Right lobe of liver (tissue), 4 donors: ENCODE data around the gene BAIAP2.

Source experiments
- CTCF ChIP-seq, 4 donors: fragments of 200-600 bp in 3 of 4; fragments of 450-650 bp in 1 of 4; IDR thresholded peaks; one replicate each; pipeline versions ENCODE4 v1.5.1 to v1.8.0; 2016 to 2022; ENCODE audit warnings: antibody characterized with exemption in 4 of 4, mild to moderate bottlenecking in 2 of 4
- POLR2A ChIP-seq: fragments of 450-650 bp; IDR thresholded peaks from one replicate; pipeline ENCODE4 v1.6.1; 2017; ENCODE audit warnings: antibody characterized with exemption, mild to moderate bottlenecking
- donor health status: DM: no; HTN: no; CAD: no.
- donor health status: DM: no; HTN: no; CAD: no.
- donor health status: DM: no; HTN: yes; CAD: no.

DNA sequence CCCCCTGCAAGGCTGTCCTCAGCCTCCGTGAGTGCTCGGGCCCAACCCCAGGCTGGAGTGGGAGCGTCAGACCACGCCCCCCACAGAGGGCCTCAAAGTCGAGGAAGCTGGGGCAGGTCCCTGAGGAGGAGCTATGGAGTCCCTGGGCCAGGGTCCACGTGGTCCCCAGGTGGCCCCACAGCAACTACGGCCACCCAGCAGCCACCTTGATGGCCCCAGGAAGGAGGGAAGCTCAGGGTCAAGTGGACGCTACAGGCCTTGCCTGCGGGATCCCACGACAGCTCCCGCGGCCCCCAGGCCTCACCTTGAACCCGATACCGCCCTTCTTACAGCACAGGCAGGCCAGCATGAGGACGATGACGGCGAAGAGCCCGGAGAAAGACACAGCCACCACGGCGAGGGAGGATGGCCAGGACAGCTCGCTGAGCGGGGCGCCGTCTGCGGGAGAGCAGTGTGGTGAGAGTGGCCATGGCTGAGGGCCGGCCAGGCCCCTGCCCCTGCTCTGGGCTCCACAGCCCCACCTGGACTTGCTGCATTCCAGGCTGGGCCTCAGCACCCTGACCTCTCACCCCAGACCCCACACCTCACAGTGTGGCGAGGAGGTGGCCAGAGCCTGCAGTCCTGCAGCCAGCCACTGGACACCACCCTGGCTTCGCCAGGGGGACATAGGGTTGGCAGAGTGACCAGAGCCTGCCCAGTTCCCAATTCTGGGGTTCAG lies 99.3 kb downstream of the BAIAP2 start:
- TF ChIP-seq CTCF (IDR thresholded peaks at IDR 0.05) (no peak), POLR2A (no peak)
